Lower lobe of right lung (tissue), 2 donors: ENCODE results near the gene LYPD6B. TPM values are rescaled to one million over a fixed set of nuclear protein-coding genes. Genes with fewer than 3 reads are reported as not detected.

ENCODE experiments used
- ATAC-seq, 2 donors: fragments of 200-7000 bp; cut with Tn5 transposase; one replicate each; pipeline ENCODE4 v1.9.1; 2020 to 2022; ENCODE audit warnings: mild to moderate bottlenecking in 2 of 2, moderate library complexity in 2 of 2
- DNase-seq: peaks from one replicate; pipeline ENCODE4 v3.0.0-alpha.2; 2020
- H3K27ac ChIP-seq: fragments of 200-600 bp; one replicate; pipeline ENCODE4 v1.8.0; 2022
- H3K27me3 ChIP-seq: fragments of 200-600 bp; one replicate; pipeline ENCODE4 v1.8.0; 2022; ENCODE audit warnings: low read depth
- H3K36me3 ChIP-seq: fragments of 200-600 bp; one replicate; pipeline ENCODE4 v1.8.0; 2022; ENCODE audit warnings: mild to moderate bottlenecking
- H3K4me1 ChIP-seq: fragments of 200-600 bp; one replicate; pipeline ENCODE4 v1.8.0; 2022
- H3K4me3 ChIP-seq: fragments of 200-600 bp; one replicate; pipeline ENCODE4 v1.8.0; 2022; ENCODE audit warnings: mild to moderate bottlenecking
- H3K9me3 ChIP-seq: fragments of 200-600 bp; one replicate; pipeline ENCODE4 v1.8.0; 2022
- intact Hi-C: fragments of 100-400 bp; cut with DNase I; formaldehyde crosslinking; loops from one replicate; pipeline ENCODE4 v1.11.0; 2022
- total RNA-seq: library from RNA; stranded (reverse); fragmentation: NEBNext Ultra II Directional; extraction: Animal tissue kit (Norgen Biotek cat#: 25700); gene quantifications from one replicate; pipeline ENCODE4 v1.2.1, GENCODE V29; 2021
- TF ChIP-seq, protein P1 (sequence below): fragments of 200-600 bp; IDR thresholded peaks from one replicate; pipeline ENCODE4 v1.8.0; 2022; ENCODE audit warnings: antibody characterized with exemption, mild to moderate bottlenecking
- donor health status: DM: no; HTN: yes; CAD: no; lungs with severe emphysema.

Gene LYPD6B
- total RNA-seq, 1 donor from 2014 or later = 2.0 TPM

DNA sequence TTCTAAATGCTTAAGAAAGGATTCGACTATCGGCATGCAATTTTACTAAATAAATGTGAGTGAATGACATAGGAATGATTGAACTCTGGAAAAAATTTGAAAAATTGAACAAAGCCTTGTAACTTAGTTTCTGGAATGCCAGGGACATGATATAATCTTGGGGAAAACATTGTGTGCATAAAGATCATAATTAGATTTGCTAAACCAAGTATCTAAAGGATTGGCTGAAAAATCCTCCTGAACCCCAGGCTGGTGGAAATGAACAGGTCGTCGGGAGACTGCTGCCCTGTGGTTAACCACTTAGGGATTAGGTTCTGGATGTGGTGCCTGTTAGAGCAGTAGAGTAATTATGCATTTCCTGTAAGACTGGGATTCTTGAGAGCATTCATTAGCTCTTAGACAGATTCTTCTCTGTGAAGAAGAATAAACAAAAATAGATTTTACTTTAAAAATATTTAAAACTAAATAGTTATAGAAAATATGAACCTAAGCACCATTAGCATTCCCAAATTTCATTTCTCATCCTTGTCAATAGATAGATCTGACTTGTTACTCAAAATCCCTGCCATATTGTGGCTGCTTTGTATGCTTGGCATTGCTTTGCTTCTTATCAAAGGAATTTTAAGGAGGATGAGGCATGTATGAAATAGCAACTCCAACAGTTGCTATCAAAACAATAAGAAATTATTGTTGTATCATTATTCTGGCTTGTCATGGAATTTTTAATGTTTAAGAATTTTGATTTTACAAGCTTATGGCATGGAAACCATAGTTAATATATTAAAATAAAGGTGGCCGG is 55.9 kb downstream of the LYPD6B start:
- TF ChIP-seq, protein P1, sequence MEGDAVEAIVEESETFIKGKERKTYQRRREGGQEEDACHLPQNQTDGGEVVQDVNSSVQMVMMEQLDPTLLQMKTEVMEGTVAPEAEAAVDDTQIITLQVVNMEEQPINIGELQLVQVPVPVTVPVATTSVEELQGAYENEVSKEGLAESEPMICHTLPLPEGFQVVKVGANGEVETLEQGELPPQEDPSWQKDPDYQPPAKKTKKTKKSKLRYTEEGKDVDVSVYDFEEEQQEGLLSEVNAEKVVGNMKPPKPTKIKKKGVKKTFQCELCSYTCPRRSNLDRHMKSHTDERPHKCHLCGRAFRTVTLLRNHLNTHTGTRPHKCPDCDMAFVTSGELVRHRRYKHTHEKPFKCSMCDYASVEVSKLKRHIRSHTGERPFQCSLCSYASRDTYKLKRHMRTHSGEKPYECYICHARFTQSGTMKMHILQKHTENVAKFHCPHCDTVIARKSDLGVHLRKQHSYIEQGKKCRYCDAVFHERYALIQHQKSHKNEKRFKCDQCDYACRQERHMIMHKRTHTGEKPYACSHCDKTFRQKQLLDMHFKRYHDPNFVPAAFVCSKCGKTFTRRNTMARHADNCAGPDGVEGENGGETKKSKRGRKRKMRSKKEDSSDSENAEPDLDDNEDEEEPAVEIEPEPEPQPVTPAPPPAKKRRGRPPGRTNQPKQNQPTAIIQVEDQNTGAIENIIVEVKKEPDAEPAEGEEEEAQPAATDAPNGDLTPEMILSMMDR = no peak
- H3K9me3 ChIP-seq = no peaks in the 10 kb centered on the region
- no peaks in the 10 kb centered on the region for H3K36me3 ChIP-seq
- no peak overlapping the region for H3K4me3 ChIP-seq
- H3K4me1 ChIP-seq = no peaks in the 10 kb centered on the region
- H3K27me3 ChIP-seq = no peaks in the 10 kb centered on the region
- no peak for DNase-seq
- ATAC-seq = no peak
- intact Hi-C loops = no loop called here
- H3K27ac ChIP-seq = no peak overlapping the region

DNA sequence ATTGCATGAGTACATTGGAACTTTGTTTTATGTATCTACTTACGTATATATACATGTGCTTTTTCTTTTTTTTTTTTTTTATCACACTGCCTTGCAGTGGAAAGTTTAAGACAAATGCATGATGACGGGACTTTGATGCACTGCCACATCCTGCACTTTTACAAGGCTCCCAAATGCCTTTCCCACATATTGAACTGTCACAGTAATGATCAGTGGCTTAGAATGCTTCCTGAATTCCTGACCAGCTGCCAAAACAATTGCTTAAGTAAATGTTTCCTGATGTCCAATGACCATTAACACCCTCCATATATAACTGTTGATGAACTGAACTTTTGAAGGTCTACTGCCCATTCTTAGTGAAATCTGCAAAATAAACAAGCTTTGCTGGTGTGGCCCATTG is 60.2 kb downstream of the LYPD6B start:
- DNase-seq (no peak), ATAC-seq (no peak)
- Histone ChIP-seq H3K36me3 (no peaks in the 10 kb centered on the region), H3K27ac (no peak overlapping the region), H3K4me3 (no peak overlapping the region), H3K4me1 (no peaks in the 10 kb centered on the region), H3K9me3 (no peaks in the 10 kb centered on the region), H3K27me3 (no peaks in the 10 kb centered on the region)
- intact Hi-C loops = no loop called here
- TF ChIP-seq, protein P1 = no peak

- intact Hi-C loops = no loop called here
- Histone ChIP-seq H3K4me3 (no peak overlapping the region), H3K27me3 (no peaks in the 10 kb centered on the region), H3K9me3 (no peaks in the 10 kb centered on the region), H3K27ac (no peak overlapping the region), H3K36me3 (no peaks in the 10 kb centered on the region), H3K4me1 (no peaks in the 10 kb centered on the region)
- TF ChIP-seq, protein P1 = no peak
- no peak for DNase-seq
- no peak for ATAC-seq
Observed at GRCh38 chr2:149099298-149099697, 60.8 kb downstream of the LYPD6B start.

DNA sequence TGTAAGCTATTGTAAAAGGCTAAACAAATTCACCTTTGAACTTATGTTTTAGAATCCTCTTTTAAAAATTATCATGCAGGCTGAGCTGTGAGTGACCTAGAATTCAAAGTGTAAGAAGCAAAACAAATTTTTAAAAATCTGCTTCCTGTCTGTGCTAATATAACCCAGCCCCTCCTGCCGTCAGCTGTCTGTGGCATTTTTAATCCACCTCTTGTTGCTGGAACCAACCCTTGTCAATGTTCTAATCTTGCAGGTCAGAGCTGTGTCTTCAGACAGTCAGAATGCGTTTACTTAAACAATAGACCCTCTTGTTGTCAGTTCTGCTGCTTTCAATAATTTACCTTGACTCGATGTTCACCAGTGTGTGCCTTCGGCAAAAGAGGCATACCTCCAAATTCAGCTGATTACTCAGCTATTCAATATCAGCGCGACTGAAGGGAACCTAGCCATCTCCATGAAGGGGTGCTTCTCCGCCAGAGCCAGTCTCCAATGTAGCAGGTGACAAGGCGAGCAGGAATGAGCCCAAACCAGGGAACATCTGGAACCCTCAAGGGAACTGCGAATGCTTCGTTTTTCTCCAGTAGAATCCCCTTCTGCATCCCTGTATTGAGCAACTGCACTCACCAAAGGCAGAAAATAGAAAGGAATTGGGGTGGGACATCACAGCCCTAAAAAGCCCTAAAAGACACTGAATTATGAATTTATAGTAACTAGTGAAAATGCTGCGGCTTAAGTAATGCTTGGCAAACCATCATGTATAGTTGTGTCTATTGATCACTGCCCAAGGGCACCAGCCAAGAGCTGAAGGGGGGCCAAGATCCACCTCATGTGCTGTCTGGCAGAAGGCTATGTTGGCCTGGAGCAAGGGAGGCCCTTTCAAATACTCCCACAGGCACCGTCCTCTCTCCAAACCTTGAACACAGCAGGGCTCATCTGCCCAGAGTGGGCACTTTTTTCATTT is 62.5 kb downstream of the LYPD6B start:
- H3K9me3 ChIP-seq = no peaks in the 10 kb centered on the region
- ATAC-seq (no peak), DNase-seq (no peak)
- TF ChIP-seq, protein P1 = no peak
- no peaks in the 10 kb centered on the region for H3K27me3 ChIP-seq
- H3K4me3 ChIP-seq = no peak overlapping the region
- H3K4me1 ChIP-seq = no peaks in the 10 kb centered on the region
- H3K36me3 ChIP-seq = no peaks in the 10 kb centered on the region
- no peak overlapping the region for H3K27ac ChIP-seq
- intact Hi-C loops = no loop called here

- Histone ChIP-seq H3K4me3 (no peak overlapping the region), H3K27me3 (no peaks in the 10 kb centered on the region), H3K9me3 (no peaks in the 10 kb centered on the region), H3K4me1 (no peaks in the 10 kb centered on the region), H3K36me3 (no peaks in the 10 kb centered on the region), H3K27ac (no peak overlapping the region)
- intact Hi-C loops = no loop called here
- no peak for ATAC-seq
- TF ChIP-seq, protein P1 = no peak
- no peak for DNase-seq
Observed at GRCh38 chr2:149101818-149102217, 63.3 kb downstream of the LYPD6B start.
